ENCODE measurements around the gene UMAD1. TPM values are rescaled to one million over a fixed set of nuclear protein-coding genes. Genes with fewer than 3 reads are reported as not detected.
A peak's percentile ranks its signal among the peaks of the same experiment; 100 is the strongest.

Gene UMAD1
- total RNA-seq, 1 donor from 2014 or later, result 12.8 TPM

DNA sequence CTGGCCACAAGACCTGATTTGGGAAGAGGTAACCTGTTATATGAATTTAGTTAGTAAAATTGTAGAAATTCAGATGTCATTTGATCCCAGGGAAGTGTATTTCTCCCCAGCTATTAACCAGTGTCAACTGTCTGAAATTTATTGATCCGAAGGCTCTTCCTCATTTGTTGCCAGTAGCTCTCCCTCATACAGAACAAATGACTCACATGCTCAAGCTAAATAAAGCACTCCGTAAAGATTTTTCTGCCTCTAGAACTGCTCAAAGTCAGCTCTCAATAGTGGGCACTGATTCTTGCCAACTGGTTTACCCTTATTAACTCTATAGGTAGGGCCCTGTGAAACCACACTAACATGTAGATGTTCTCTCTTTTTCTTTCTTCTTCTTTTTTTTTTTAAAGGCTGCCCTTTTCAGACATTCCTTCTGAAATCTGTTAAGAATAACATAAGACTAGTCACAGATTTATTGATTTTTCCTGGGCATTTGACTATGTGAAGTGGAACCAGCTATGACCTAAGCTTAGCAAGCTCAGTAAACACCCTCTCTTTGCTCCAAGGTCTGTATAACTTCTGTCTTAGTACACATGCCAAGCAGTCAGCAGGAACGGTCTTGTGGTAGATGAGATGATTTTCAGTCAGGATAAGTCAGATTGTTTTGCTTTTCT, 56.0 kb downstream of the UMAD1 start:
- H3K27me3 Mint-ChIP-seq, result no peaks in the 10 kb centered on the region
- peaks cover 16% of the 10 kb centered on the region for H3K4me1 Mint-ChIP-seq (ENCODE audit: low read depth)
- peak overlapping the region; percentile 94 for H3K27ac Mint-ChIP-seq
- DNase-seq (ENCODE audit: low spot score, unreplicated experiment), result no peak
- peaks cover 6% of the 10 kb centered on the region for H3K9me3 Mint-ChIP-seq (ENCODE audit: low read depth)
- no peak overlapping the region for H3K4me3 Mint-ChIP-seq (ENCODE audit: low read depth)
- peaks cover 2% of the 10 kb centered on the region for H3K36me3 Mint-ChIP-seq (ENCODE audit: insufficient read depth)
- TF ChIP-seq, protein P1, sequence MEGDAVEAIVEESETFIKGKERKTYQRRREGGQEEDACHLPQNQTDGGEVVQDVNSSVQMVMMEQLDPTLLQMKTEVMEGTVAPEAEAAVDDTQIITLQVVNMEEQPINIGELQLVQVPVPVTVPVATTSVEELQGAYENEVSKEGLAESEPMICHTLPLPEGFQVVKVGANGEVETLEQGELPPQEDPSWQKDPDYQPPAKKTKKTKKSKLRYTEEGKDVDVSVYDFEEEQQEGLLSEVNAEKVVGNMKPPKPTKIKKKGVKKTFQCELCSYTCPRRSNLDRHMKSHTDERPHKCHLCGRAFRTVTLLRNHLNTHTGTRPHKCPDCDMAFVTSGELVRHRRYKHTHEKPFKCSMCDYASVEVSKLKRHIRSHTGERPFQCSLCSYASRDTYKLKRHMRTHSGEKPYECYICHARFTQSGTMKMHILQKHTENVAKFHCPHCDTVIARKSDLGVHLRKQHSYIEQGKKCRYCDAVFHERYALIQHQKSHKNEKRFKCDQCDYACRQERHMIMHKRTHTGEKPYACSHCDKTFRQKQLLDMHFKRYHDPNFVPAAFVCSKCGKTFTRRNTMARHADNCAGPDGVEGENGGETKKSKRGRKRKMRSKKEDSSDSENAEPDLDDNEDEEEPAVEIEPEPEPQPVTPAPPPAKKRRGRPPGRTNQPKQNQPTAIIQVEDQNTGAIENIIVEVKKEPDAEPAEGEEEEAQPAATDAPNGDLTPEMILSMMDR (IDR thresholded peaks at IDR 0.05; ENCODE audit: unreplicated experiment), result no peak

GRCh38 chr7:7698930-7699329, 58.4 kb downstream of the UMAD1 start:
- Mint-ChIP-seq H3K27me3 (no peaks in the 10 kb centered on the region), H3K4me3 (ENCODE audit: low read depth) (no peak overlapping the region), H3K4me1 (ENCODE audit: low read depth) (peaks cover 31% of the 10 kb centered on the region), H3K9me3 (ENCODE audit: low read depth) (peaks cover 9% of the 10 kb centered on the region), H3K36me3 (ENCODE audit: insufficient read depth) (peaks cover 3% of the 10 kb centered on the region), H3K27ac (peak overlapping the region; percentile 44)
- no peak for DNase-seq (ENCODE audit: low spot score, unreplicated experiment)
- TF ChIP-seq, protein P1 (IDR thresholded peaks at IDR 0.05; ENCODE audit: unreplicated experiment), result no peak

- Mint-ChIP-seq H3K36me3 (ENCODE audit: insufficient read depth) (peaks cover 3% of the 10 kb centered on the region), H3K27me3 (no peaks in the 10 kb centered on the region), H3K4me1 (ENCODE audit: low read depth) (peaks cover 31% of the 10 kb centered on the region), H3K9me3 (ENCODE audit: low read depth) (peaks cover 8% of the 10 kb centered on the region), H3K27ac (no peak overlapping the region), H3K4me3 (ENCODE audit: low read depth) (no peak overlapping the region)
- DNase-seq (ENCODE audit: low spot score, unreplicated experiment), result no peak
- TF ChIP-seq, protein P1 (IDR thresholded peaks at IDR 0.05; ENCODE audit: unreplicated experiment), result no peak
These were observed 58.8 kb downstream of the UMAD1 start for GRCh38 chr7:7699380-7699779.

DNA sequence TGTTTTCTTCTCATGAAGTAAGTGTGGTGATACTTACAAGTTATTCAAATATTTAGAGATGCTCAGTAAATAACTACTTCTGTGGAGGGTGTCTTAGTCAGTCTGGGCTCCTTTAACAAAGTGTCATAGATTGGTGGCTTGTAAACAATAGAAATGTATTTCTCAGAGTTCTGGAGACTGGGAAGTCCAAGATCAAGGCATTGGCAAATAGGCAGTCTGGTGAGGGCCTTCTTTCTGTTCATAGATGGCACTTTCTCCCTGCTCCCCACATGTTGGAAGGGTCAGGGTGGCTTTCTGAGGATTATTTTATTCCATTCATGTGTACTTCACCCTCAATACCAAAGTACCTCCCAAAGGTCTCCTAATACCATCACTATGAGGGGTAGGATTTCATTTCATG, 59.4 kb downstream of the UMAD1 start:
- no peak for DNase-seq (ENCODE audit: low spot score, unreplicated experiment)
- H3K9me3 Mint-ChIP-seq (ENCODE audit: low read depth), result peaks cover 4% of the 10 kb centered on the region
- TF ChIP-seq, protein P1 (IDR thresholded peaks at IDR 0.05; ENCODE audit: unreplicated experiment), result no peak
- H3K4me3 Mint-ChIP-seq (ENCODE audit: low read depth), result no peak overlapping the region
- H3K27ac Mint-ChIP-seq, result no peak overlapping the region
- H3K4me1 Mint-ChIP-seq (ENCODE audit: low read depth), result peaks cover 29% of the 10 kb centered on the region
- peaks cover 1% of the 10 kb centered on the region for H3K36me3 Mint-ChIP-seq (ENCODE audit: insufficient read depth)
- H3K27me3 Mint-ChIP-seq, result no peaks in the 10 kb centered on the region

DNA sequence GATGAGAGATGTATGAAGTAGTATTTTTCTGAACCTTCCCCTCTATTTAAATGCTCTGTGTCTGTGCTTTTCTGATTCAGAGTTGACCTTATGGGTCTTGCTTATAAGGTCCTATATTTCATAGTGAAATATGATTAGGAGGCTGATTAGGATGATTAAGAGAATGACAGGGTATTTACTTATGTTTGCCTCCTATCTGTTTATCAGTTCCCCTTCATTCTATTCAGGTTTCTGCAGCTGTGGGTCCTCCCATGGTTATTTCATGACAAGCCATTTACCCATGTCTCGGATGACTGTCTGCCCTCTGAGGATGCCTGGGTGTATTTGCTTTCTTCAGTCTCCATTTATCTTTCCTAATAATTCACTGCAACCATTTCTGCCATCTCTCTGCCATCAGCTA, 61.0 kb downstream of the UMAD1 start:
- no peak overlapping the region for H3K27ac Mint-ChIP-seq
- no peak overlapping the region for H3K4me3 Mint-ChIP-seq (ENCODE audit: low read depth)
- TF ChIP-seq, protein P1 (IDR thresholded peaks at IDR 0.05; ENCODE audit: unreplicated experiment), result no peak
- H3K36me3 Mint-ChIP-seq (ENCODE audit: insufficient read depth), result peaks cover 1% of the 10 kb centered on the region
- DNase-seq (ENCODE audit: low spot score, unreplicated experiment), result no peak
- H3K4me1 Mint-ChIP-seq (ENCODE audit: low read depth), result peaks cover 28% of the 10 kb centered on the region
- H3K27me3 Mint-ChIP-seq, result no peaks in the 10 kb centered on the region
- peaks cover 4% of the 10 kb centered on the region for H3K9me3 Mint-ChIP-seq (ENCODE audit: low read depth)
